Measurements from ENCODE around the gene PRSS12. TPM values are rescaled to one million over a fixed set of nuclear protein-coding genes. Genes with fewer than 3 reads are reported as not detected.
"Not testable (repeated sequence)": the region's sequence is repeated elsewhere in the genome, so short reads cannot be mapped to it uniquely, and the experiment has no call there.

Gene PRSS12
- total RNA-seq, 4 donors from 2014 or later, result 2.2 to 9.2 (median 4.3) TPM

- H3K9me3 ChIP-seq, result no peaks in the 10 kb centered on the region
These were observed 44.2 kb upstream of the PRSS12 start for GRCh38 chr4:118396881-118397622.

GRCh38 chr4:118395057-118395644 is 42.3 kb upstream of the PRSS12 start:
- DNase-seq, result no peak
- Histone ChIP-seq H3K27ac (no peak overlapping the region), H3K9me3 (no peaks in the 10 kb centered on the region), H3K4me1 (peaks cover 0 to 16% (median 4%) of the 10 kb centered on the region in 3 donors), H3K27me3 (no peaks in the 10 kb centered on the region), H3K36me3 (no peaks in the 10 kb centered on the region), H3K4me3 (no peak overlapping the region)
- TF ChIP-seq CTCF (IDR thresholded peaks at IDR 0.05) (no peak), POLR2A (IDR thresholded peaks at IDR 0.05) (no peak)
- 54 to 60% methylated on average over 3 of the region's 3 CpGs for WGBS, 2 donors
- intact Hi-C loops (cut with DNase I), result no loop called here

More at GRCh38 chr4:118396881-118397622, 44.2 kb upstream of the PRSS12 start:
- no peak overlapping the region for H3K4me3 ChIP-seq
- H3K4me1 ChIP-seq, result peaks cover 0 to 16% (median 4%) of the 10 kb centered on the region in 3 donors
- no peaks in the 10 kb centered on the region for H3K36me3 ChIP-seq
- DNase-seq, result no peak
- no peaks in the 10 kb centered on the region for H3K27me3 ChIP-seq
- H3K27ac ChIP-seq, result no peak overlapping the region
- 72% methylated on average over 5 of the region's 5 CpGs for WGBS, 2 donors
- TF ChIP-seq POLR2A (IDR thresholded peaks at IDR 0.05) (no peak), CTCF (IDR thresholded peaks at IDR 0.05) (no peak)
- intact Hi-C loops (cut with DNase I), result no loop called here

GRCh38 chr4:118392509-118392908 is 39.7 kb upstream of the PRSS12 start:
- H3K4me1 ChIP-seq; H3K27ac ChIP-seq; H3K36me3 ChIP-seq; DNase-seq; H3K4me3 ChIP-seq; H3K27me3 ChIP-seq; intact Hi-C loops (cut with DNase I); H3K9me3 ChIP-seq: not testable (repeated sequence)
- WGBS, 2 donors, result 88 to 95% methylated on average over 5 of the region's 5 CpGs

GRCh38 chr4:118390121-118390520 is 37.3 kb upstream of the PRSS12 start:
- Histone ChIP-seq H3K4me1 (no peaks in the 10 kb centered on the region), H3K36me3 (no peaks in the 10 kb centered on the region), H3K9me3 (peaks cover 0 to 5% (median 4%) of the 10 kb centered on the region in 3 donors), H3K4me3 (no peak overlapping the region), H3K27me3 (no peaks in the 10 kb centered on the region), H3K27ac (no peak overlapping the region)
- DNase-seq, result no peak
- 66 to 68% methylated on average over 2 of the region's 2 CpGs for WGBS, 2 donors
- intact Hi-C loops (cut with DNase I), result no loop called here
- TF ChIP-seq POLR2A (IDR thresholded peaks at IDR 0.05) (no peak), CTCF (IDR thresholded peaks at IDR 0.05) (no peak)

- Histone ChIP-seq H3K27me3 (no peaks in the 10 kb centered on the region), H3K4me1 (no peaks in the 10 kb centered on the region), H3K4me3 (no peak overlapping the region), H3K27ac (no peak overlapping the region), H3K36me3 (no peaks in the 10 kb centered on the region), H3K9me3 (peaks cover 0 to 5% (median 4%) of the 10 kb centered on the region in 3 donors)
- DNase-seq, result no peak
- intact Hi-C loops (cut with DNase I), result no loop called here
- WGBS, 2 donors, result 49 to 54% methylated on average over 6 of the region's 6 CpGs
- TF ChIP-seq POLR2A (IDR thresholded peaks at IDR 0.05), result no peak
- TF ChIP-seq CTCF (IDR thresholded peaks at IDR 0.05), result no peak
These were observed 36.9 kb upstream of the PRSS12 start for GRCh38 chr4:118389721-118390120.
